Astrocyte (in vitro differentiated cells and primary cell): Measurements from ENCODE around the gene CLOCK. TPM values are rescaled to one million over a fixed set of nuclear protein-coding genes. Genes with fewer than 3 reads are reported as not detected.
A peak's percentile ranks its signal among the peaks of the same experiment; 100 is the strongest.

ENCODE experiments used
- DNase-seq: peaks from one replicate; pipeline ENCODE4 v3.0.0-alpha.2; 2010; ENCODE audit warnings: low read depth
- FAIRE-seq: peaks from 2 replicates; lab custom pipeline; 2011; peaks lifted over from hg19 to GRCh38; lab: Jason Lieb, UNC
- H2AFZ ChIP-seq: 2 replicates; pipeline ENCODE4 v1.6.0; 2012; ENCODE audit warnings: low read depth, low read length, inconsistent platforms
- H3K27ac ChIP-seq: 2 replicates; pipeline ENCODE4 v1.5.1; 2011; ENCODE audit warnings: low read depth, low read length, inconsistent platforms
- H3K27me3 ChIP-seq: 2 replicates; pipeline ENCODE4 v1.6.0; 2011; ENCODE audit warnings: low read length, inconsistent platforms; ENCODE audit not compliant: insufficient read depth
- H3K36me3 ChIP-seq: 2 replicates; pipeline ENCODE4 v1.5.1; 2011; ENCODE audit warnings: low read length, inconsistent platforms; ENCODE audit not compliant: insufficient read depth
- H3K4me1 ChIP-seq: 2 replicates; pipeline ENCODE4 v1.5.1; 2011; ENCODE audit warnings: low read length, inconsistent platforms; ENCODE audit not compliant: insufficient read depth
- H3K4me2 ChIP-seq: 2 replicates; pipeline ENCODE4 v1.6.0; 2012; ENCODE audit warnings: low read length, inconsistent platforms
- H3K4me3 ChIP-seq: 2 replicates; pipeline ENCODE4 v1.5.1; 2011; ENCODE audit warnings: low read depth, mild to moderate bottlenecking, low read length, inconsistent platforms; ENCODE audit not compliant: insufficient read depth
- H3K79me2 ChIP-seq: 2 replicates; pipeline ENCODE4 v1.6.0; 2012; ENCODE audit warnings: mild to moderate bottlenecking, low read length, inconsistent platforms; ENCODE audit not compliant: insufficient read depth
- H3K9ac ChIP-seq: 2 replicates; pipeline ENCODE4 v1.6.0; 2012; ENCODE audit warnings: mild to moderate bottlenecking, low read length, inconsistent platforms
- H3K9me3 ChIP-seq: 2 replicates; pipeline ENCODE4 v1.5.1; 2012; ENCODE audit warnings: low read depth, mild to moderate bottlenecking, low read length, inconsistent platforms; ENCODE audit not compliant: insufficient read depth
- H4K20me1 ChIP-seq: 2 replicates; pipeline ENCODE4 v1.6.0; 2012; ENCODE audit warnings: low read length, inconsistent platforms; ENCODE audit not compliant: insufficient read depth
- H3K27ac Mint-ChIP-seq: one replicate; pipeline ENCODE4 v1.8.0; 2021; ENCODE audit warnings: mild to moderate bottlenecking, mixed read lengths; ENCODE audit not compliant: unreplicated experiment
- H3K27me3 Mint-ChIP-seq: one replicate; pipeline ENCODE4 v1.8.0; 2021; ENCODE audit warnings: low read depth, mixed read lengths; ENCODE audit not compliant: unreplicated experiment
- H3K36me3 Mint-ChIP-seq: one replicate; pipeline ENCODE4 v1.8.0; 2021; ENCODE audit warnings: low read depth, mixed read lengths; ENCODE audit not compliant: unreplicated experiment
- H3K4me1 Mint-ChIP-seq: one replicate; pipeline ENCODE4 v1.8.0; 2021; ENCODE audit warnings: low read depth, mixed read lengths; ENCODE audit not compliant: unreplicated experiment
- H3K4me3 Mint-ChIP-seq: one replicate; pipeline ENCODE4 v1.8.0; 2021; ENCODE audit warnings: mild to moderate bottlenecking, moderate library complexity, mixed read lengths; ENCODE audit not compliant: unreplicated experiment
- H3K9me3 Mint-ChIP-seq: one replicate; pipeline ENCODE4 v1.8.0; 2021; ENCODE audit warnings: mild to moderate bottlenecking, mixed read lengths; ENCODE audit not compliant: unreplicated experiment
- EZH2 ChIP-seq: IDR thresholded peaks from 2 replicates; pipeline ENCODE4 v1.6.1; 2012; ENCODE audit warnings: mild to moderate bottlenecking, low read length, inconsistent platforms; ENCODE audit not compliant: insufficient read depth
- total RNA-seq: library from RNA; stranded (reverse); gene quantifications from 2 replicates; pipeline ENCODE4 v1.2.1, GENCODE V29; 2021
- TF ChIP-seq, protein P1 (sequence below): IDR thresholded peaks from 2 replicates; pipeline ENCODE4 v1.5.1; 2011; ENCODE audit warnings: low read depth, mild to moderate bottlenecking, inconsistent platforms, low read length, moderate library complexity; ENCODE audit not compliant: insufficient read depth

The CLOCK gene
- total RNA-seq, 1 donor from 2014 or later, result 20.4 TPM

DNA sequence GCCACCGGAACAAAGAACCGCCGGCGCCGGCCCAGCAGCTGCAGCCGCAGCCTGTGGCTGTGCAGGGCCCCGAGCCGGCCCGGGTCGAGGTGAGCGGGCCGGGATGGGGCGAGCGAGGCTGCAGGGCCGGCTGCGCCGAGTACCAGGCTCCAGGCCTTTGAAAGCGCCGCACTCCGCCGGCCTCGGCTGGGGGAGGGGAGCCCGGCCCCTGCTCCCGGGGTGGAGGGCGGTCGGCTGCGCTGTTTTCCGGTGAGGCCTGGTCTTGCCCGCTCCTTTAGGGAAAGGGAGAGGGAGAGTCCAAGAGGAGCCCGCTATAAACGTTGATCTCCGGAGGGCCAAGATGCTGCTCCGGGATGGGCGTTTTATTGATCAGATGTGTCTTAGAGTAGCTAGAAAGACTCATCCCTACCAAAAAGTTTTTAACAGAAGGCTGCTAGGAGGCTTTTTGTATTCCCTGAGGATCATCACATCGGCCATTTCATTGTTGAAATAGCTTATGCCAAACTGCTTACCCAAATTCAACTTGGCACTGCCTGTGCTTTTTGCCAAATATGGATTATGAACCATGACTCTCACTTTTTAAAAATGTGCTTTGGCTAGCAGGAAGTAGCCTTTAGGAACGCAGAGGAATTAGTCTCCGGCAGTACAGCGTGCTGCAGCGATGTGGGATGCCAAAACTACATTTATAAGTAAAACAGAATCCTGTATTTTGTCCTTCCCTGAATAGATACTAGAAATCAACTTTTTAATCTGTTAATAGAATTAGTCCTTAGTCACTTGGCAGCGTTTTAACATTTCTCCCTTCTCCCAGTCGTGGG lies 150.2 kb downstream of the CLOCK start:
- peak overlapping the region; percentile 99 for H3K4me3 Mint-ChIP-seq
- Histone ChIP-seq H3K9ac (peak overlapping the region; percentile 98), H3K36me3 (peaks cover 4% of the 10 kb centered on the region), H3K9me3 (no peaks in the 10 kb centered on the region), H3K4me1 (peaks cover 8% of the 10 kb centered on the region), H3K27me3 (no peaks in the 10 kb centered on the region), H3K27ac (peak overlapping the region; percentile 89), H3K4me3 (peak overlapping the region; percentile 90), H2AFZ (no peak overlapping the region), H4K20me1 (peaks cover 49% of the 10 kb centered on the region), H3K4me2 (peak overlapping the region; percentile 92), H3K79me2 (peaks cover 56% of the 10 kb centered on the region)
- DNase-seq (peak; percentile 31), FAIRE-seq (peak; percentile 20)
- peaks cover 15% of the 10 kb centered on the region for H3K36me3 Mint-ChIP-seq
- H3K27me3 Mint-ChIP-seq, result no peaks in the 10 kb centered on the region
- peaks cover 4% of the 10 kb centered on the region for H3K4me1 Mint-ChIP-seq
- TF ChIP-seq, protein P1, sequence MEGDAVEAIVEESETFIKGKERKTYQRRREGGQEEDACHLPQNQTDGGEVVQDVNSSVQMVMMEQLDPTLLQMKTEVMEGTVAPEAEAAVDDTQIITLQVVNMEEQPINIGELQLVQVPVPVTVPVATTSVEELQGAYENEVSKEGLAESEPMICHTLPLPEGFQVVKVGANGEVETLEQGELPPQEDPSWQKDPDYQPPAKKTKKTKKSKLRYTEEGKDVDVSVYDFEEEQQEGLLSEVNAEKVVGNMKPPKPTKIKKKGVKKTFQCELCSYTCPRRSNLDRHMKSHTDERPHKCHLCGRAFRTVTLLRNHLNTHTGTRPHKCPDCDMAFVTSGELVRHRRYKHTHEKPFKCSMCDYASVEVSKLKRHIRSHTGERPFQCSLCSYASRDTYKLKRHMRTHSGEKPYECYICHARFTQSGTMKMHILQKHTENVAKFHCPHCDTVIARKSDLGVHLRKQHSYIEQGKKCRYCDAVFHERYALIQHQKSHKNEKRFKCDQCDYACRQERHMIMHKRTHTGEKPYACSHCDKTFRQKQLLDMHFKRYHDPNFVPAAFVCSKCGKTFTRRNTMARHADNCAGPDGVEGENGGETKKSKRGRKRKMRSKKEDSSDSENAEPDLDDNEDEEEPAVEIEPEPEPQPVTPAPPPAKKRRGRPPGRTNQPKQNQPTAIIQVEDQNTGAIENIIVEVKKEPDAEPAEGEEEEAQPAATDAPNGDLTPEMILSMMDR, result no peak
- TF ChIP-seq EZH2, result no peak
- H3K27ac Mint-ChIP-seq, result peak overlapping the region; percentile 96
- no peaks in the 10 kb centered on the region for H3K9me3 Mint-ChIP-seq

DNA sequence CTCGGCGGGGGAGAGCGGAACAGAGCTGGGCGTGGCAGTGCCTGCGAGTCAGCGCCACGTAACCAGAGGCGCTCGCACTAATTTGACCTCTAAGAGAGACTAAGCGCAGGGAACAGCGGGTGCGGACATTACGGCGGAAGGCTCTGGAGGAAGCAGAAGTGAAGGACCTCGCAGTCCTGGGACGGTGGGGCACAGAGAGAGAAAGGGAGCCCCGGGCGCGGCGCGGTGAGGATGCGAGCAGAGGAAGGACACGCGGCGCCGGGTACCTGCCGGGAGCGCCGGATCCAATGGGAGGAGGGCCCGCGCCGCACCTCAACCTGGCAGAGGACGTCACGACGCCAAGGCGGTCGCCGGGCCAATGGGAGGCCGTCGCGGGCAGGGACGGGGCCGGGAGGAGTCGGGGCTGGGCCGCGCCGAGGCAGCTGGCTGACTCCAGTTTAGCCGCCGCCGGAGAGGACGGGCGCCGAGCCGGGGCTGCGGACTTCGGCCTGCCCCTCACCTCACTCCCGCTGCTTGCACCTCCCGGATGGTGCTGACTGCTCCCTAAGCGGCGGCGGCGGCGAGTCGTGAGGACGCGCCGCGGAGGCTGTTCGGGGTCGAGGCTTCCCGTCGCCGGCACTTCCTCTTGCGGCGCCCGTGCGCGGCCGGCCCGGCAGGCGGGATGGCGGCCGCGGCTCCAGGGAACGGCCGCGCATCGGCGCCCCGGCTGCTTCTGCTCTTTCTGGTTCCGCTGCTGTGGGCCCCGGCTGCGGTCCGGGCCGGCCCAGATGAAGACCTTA lies 151.0 kb downstream of the CLOCK start, which contains the start of gene TMEM165:
TSS of gene TMEM165 (plus strand) at position 429 of the 779 bp plus-strand sequence. CDS start at position 662, 233 bp downstream.
- no peaks in the 10 kb centered on the region for H3K4me1 Mint-ChIP-seq
- H3K4me1 ChIP-seq, result peaks cover 8% of the 10 kb centered on the region
- peak within 1 kb of the TSS; percentile 99 for H3K4me3 Mint-ChIP-seq
- H3K27ac ChIP-seq, result peak within 1 kb of the TSS; percentile 89
- DNase-seq (peak; percentile 76), FAIRE-seq (no peak)
- H3K36me3 Mint-ChIP-seq, result peaks cover 12% of the 10 kb centered on the region
- H3K27ac Mint-ChIP-seq, result peak within 1 kb of the TSS; percentile 96
- H3K27me3 Mint-ChIP-seq, result no peaks in the 10 kb centered on the region
- TF ChIP-seq EZH2, result no peak
- TF ChIP-seq, protein P1, result no peak
- no peaks in the 10 kb centered on the region for H3K9me3 ChIP-seq
- no peaks in the 10 kb centered on the region for H3K9me3 Mint-ChIP-seq
- peaks cover 41% of the 10 kb centered on the region for H4K20me1 ChIP-seq
- no peaks in the 10 kb centered on the region for H3K27me3 ChIP-seq
- peak within 1 kb of the TSS; percentile 98 for H3K9ac ChIP-seq
- peaks cover 48% of the 10 kb centered on the region for H3K79me2 ChIP-seq
- peak within 1 kb of the TSS; percentile 92 for H2AFZ ChIP-seq
- H3K36me3 ChIP-seq, result peaks cover 2% of the 10 kb centered on the region
- H3K4me3 ChIP-seq, result peak within 1 kb of the TSS; percentile 90
- peak within 1 kb of the TSS; percentile 92 for H3K4me2 ChIP-seq
